GM19438 (cell line): ENCODE results near the gene UGT1A10.
"Not testable (repeated sequence)": the region's sequence is repeated elsewhere in the genome, so short reads cannot be mapped to it uniquely, and the experiment has no call there.

ENCODE experiments used
- ATAC-seq: cut with Tn5 transposase; IDR thresholded peaks from one replicate; pipeline ENCODE4 v1.9.1; 2021; ENCODE audit warnings: low read depth; ENCODE audit not compliant: unreplicated experiment

UGT1A10 gene

GRCh38 chr2:233636306-233636705 lies at the start of gene UGT1A10:
Gene UGT1A10, plus strand, starts transcription at chr2:233636448. Its CDS starts 75 bp downstream, at chr2:233636523.
- ATAC-seq = not testable (repeated sequence)

- ATAC-seq = no peak
Measured at GRCh38 chr2:233588400-233588799, 47.8 kb upstream of the UGT1A10 start.

GRCh38 chr2:233592706-233593105 lies 43.5 kb upstream of the UGT1A10 start:
- ATAC-seq = not testable (repeated sequence)

GRCh38 chr2:233593201-233593600 lies 43.0 kb upstream of the UGT1A10 start:
- no peak for ATAC-seq

GRCh38 chr2:233597522-233597921 lies 38.7 kb upstream of the UGT1A10 start:
- no peak for ATAC-seq

GRCh38 chr2:233598952-233599351 lies 37.3 kb upstream of the UGT1A10 start:
- ATAC-seq = no peak

- ATAC-seq = no peak
Measured at GRCh38 chr2:233600386-233600785, 35.9 kb upstream of the UGT1A10 start.

- no peak for ATAC-seq
Measured at GRCh38 chr2:233602076-233602475, 34.2 kb upstream of the UGT1A10 start.

- ATAC-seq = no peak
Measured at GRCh38 chr2:233603520-233603919, 32.7 kb upstream of the UGT1A10 start.

GRCh38 chr2:233604826-233605225 lies 31.4 kb upstream of the UGT1A10 start:
- no peak for ATAC-seq

- no peak for ATAC-seq
Measured at GRCh38 chr2:233605680-233606079, 30.6 kb upstream of the UGT1A10 start.

GRCh38 chr2:233611284-233611683 lies 25.0 kb upstream of the UGT1A10 start:
- ATAC-seq = no peak

GRCh38 chr2:233617476-233617875 lies 18.8 kb upstream of the UGT1A10 start, which contains the start of gene UGT1A8:
Gene UGT1A8, plus strand, starts transcription at chr2:233617633. Its CDS starts 75 bp downstream, at chr2:233617708.
- ATAC-seq = not testable (repeated sequence)

- ATAC-seq = no peak
Measured at GRCh38 chr2:233620204-233620603, 16.0 kb upstream of the UGT1A10 start.

GRCh38 chr2:233621863-233622262 lies 14.4 kb upstream of the UGT1A10 start:
- ATAC-seq = not testable (repeated sequence)

GRCh38 chr2:233627331-233628025 lies 8.8 kb upstream of the UGT1A10 start:
- no peak for ATAC-seq

GRCh38 chr2:233638836-233639235 lies 2.6 kb downstream of the UGT1A10 start:
- ATAC-seq = no peak

- no peak for ATAC-seq
Measured at GRCh38 chr2:233639860-233640259, 3.6 kb downstream of the UGT1A10 start.

- ATAC-seq = no peak
Measured at GRCh38 chr2:233643128-233643527, 6.9 kb downstream of the UGT1A10 start.

- not testable (repeated sequence) for ATAC-seq
Measured at GRCh38 chr2:233646033-233646432, 9.8 kb downstream of the UGT1A10 start.

GRCh38 chr2:233650981-233651380 lies 14.7 kb downstream of the UGT1A10 start:
- ATAC-seq = no peak

- no peak for ATAC-seq
Measured at GRCh38 chr2:233651430-233651829, 15.2 kb downstream of the UGT1A10 start.
